ENCODE results near the gene LOC101059915.
"Not testable (repeated sequence)": the region's sequence is repeated elsewhere in the genome, so short reads cannot be mapped to it uniquely, and the experiment has no call there.

Gene LOC101059915

GRCh38 chrX:71679575-71680207, 12.3 kb downstream of the LOC101059915 start:
- Histone ChIP-seq H3K4me2 (replicated peaks; ENCODE audit: extremely low read depth, low read length, poor library complexity, severe bottlenecking) (no peak overlapping the region), H3K79me2 (ENCODE audit: insufficient read depth, low read length) (no peaks in the 10 kb centered on the region), H3K9me3 (replicated peaks in 1 of 2; ENCODE audit: control insufficient read depth in 1 of 2, insufficient read depth in 1 of 2, low read length in 2 of 2) (no peaks in the 10 kb centered on the region), H3K27ac (ENCODE audit: low read depth in 1 of 2, low read length in 2 of 2) (no peak overlapping the region), H3K27me3 (ENCODE audit: control insufficient read depth in 2 of 2, insufficient read depth in 2 of 2, low read length in 2 of 2) (no peaks in the 10 kb centered on the region), H3K9ac (ENCODE audit: insufficient read depth, low read length, poor library complexity, severe bottlenecking) (no peak overlapping the region), H3K4me1 (ENCODE audit: control insufficient read depth in 1 of 2, insufficient read depth in 2 of 2, low read length in 2 of 2) (no peaks in the 10 kb centered on the region), H3K36me3 (replicated peaks in 1 of 2; ENCODE audit: control insufficient read depth in 1 of 2, insufficient read depth in 2 of 2, low read length in 2 of 2) (no peaks in the 10 kb centered on the region), H3K4me3 (replicated peaks in 1 of 3; ENCODE audit: low read depth in 2 of 3, low read length in 3 of 3) (no peak overlapping the region), H4K20me1 (ENCODE audit: insufficient read depth, low read length) (no peaks in the 10 kb centered on the region), H2AFZ (ENCODE audit: insufficient read depth, low read depth, low read length, poor library complexity, severe bottlenecking) (no peak overlapping the region)
- no peak for DNase-seq
- intact Hi-C loops (cut with micrococcal nuclease): no loop called here
- H3K4me1 Mint-ChIP-seq: no peaks in the 10 kb centered on the region
- no peaks in the 10 kb centered on the region for H3K36me3 Mint-ChIP-seq
- H3K27ac Mint-ChIP-seq: no peak overlapping the region
- H3K27me3 Mint-ChIP-seq (ENCODE audit: low read depth in 3 of 3): peaks cover 1 to 11% (median 1%) of the 10 kb centered on the region in 3 donors
- no peak overlapping the region for H3K4me3 Mint-ChIP-seq
- 100% methylated on average over 1 of the region's 4 CpGs for WGBS (ENCODE audit: insufficient coverage)
- TF ChIP-seq, protein P1, sequence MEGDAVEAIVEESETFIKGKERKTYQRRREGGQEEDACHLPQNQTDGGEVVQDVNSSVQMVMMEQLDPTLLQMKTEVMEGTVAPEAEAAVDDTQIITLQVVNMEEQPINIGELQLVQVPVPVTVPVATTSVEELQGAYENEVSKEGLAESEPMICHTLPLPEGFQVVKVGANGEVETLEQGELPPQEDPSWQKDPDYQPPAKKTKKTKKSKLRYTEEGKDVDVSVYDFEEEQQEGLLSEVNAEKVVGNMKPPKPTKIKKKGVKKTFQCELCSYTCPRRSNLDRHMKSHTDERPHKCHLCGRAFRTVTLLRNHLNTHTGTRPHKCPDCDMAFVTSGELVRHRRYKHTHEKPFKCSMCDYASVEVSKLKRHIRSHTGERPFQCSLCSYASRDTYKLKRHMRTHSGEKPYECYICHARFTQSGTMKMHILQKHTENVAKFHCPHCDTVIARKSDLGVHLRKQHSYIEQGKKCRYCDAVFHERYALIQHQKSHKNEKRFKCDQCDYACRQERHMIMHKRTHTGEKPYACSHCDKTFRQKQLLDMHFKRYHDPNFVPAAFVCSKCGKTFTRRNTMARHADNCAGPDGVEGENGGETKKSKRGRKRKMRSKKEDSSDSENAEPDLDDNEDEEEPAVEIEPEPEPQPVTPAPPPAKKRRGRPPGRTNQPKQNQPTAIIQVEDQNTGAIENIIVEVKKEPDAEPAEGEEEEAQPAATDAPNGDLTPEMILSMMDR (IDR thresholded peaks at IDR 0.05): no peak
- H3K9me3 Mint-ChIP-seq: peaks cover 0 to 13% (median 2%) of the 10 kb centered on the region in 7 donors

DNA sequence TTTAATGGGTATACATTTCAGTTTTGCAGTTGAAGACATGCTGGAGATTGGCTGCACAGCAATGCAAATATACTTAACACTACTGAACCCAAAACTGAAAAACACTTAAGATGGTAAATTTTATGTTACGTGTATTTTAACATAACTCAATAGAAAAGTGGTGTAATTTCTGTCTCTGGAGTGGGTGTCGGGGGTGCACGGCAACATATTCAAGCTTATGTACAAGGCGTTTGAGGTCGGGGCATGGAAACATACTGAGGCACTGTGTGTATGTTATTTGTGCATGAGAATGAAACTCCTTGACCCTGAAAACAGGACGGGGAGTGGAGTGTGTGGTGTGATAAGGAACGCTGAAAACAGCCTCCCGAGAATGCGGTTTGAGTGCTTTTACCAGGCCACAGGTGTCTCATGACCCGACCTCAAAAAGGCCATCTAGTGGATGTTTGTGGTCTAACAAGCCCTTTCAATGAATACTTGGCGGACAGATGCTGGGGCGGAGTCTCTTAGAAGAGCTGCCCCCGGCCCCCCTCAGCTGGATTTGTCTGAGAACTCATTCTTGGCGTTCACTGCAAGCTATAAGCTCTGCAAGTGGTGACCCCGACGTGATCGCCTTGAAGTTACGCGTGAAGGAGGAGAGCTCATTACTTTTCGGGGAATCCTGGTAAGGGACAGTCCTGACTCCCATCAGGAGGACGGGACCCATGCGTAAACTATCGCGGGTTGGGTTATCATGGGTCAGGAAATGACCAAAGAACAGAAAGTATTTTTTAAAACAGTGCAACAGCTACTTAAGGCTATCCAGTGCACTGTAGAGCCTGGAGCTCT, 29.5 kb downstream of the LOC101059915 start:
- H3K27me3 Mint-ChIP-seq (ENCODE audit: low read depth in 3 of 3); H4K20me1 ChIP-seq (ENCODE audit: insufficient read depth, low read length); intact Hi-C loops (cut with micrococcal nuclease); H3K79me2 ChIP-seq (ENCODE audit: insufficient read depth, low read length); H3K4me1 ChIP-seq (ENCODE audit: control insufficient read depth in 1 of 2, insufficient read depth in 2 of 2, low read length in 2 of 2); H3K4me1 Mint-ChIP-seq; H3K9me3 ChIP-seq (replicated peaks in 1 of 2; ENCODE audit: control insufficient read depth in 1 of 2, insufficient read depth in 1 of 2, low read length in 2 of 2); H3K4me2 ChIP-seq (replicated peaks; ENCODE audit: extremely low read depth, low read length, poor library complexity, severe bottlenecking); H2AFZ ChIP-seq (ENCODE audit: insufficient read depth, low read depth, low read length, poor library complexity, severe bottlenecking); H3K27me3 ChIP-seq (ENCODE audit: control insufficient read depth in 2 of 2, insufficient read depth in 2 of 2, low read length in 2 of 2); H3K36me3 Mint-ChIP-seq; H3K36me3 ChIP-seq (replicated peaks in 1 of 2; ENCODE audit: control insufficient read depth in 1 of 2, insufficient read depth in 2 of 2, low read length in 2 of 2); H3K9ac ChIP-seq (ENCODE audit: insufficient read depth, low read length, poor library complexity, severe bottlenecking); DNase-seq; H3K27ac ChIP-seq (ENCODE audit: low read depth in 1 of 2, low read length in 2 of 2); H3K4me3 ChIP-seq (replicated peaks in 1 of 3; ENCODE audit: low read depth in 2 of 3, low read length in 3 of 3); H3K4me3 Mint-ChIP-seq; H3K27ac Mint-ChIP-seq; H3K9me3 Mint-ChIP-seq: not testable (repeated sequence)
- no CpG with 5 or more reads among the region's 24 CpGs for WGBS (ENCODE audit: insufficient coverage)

DNA sequence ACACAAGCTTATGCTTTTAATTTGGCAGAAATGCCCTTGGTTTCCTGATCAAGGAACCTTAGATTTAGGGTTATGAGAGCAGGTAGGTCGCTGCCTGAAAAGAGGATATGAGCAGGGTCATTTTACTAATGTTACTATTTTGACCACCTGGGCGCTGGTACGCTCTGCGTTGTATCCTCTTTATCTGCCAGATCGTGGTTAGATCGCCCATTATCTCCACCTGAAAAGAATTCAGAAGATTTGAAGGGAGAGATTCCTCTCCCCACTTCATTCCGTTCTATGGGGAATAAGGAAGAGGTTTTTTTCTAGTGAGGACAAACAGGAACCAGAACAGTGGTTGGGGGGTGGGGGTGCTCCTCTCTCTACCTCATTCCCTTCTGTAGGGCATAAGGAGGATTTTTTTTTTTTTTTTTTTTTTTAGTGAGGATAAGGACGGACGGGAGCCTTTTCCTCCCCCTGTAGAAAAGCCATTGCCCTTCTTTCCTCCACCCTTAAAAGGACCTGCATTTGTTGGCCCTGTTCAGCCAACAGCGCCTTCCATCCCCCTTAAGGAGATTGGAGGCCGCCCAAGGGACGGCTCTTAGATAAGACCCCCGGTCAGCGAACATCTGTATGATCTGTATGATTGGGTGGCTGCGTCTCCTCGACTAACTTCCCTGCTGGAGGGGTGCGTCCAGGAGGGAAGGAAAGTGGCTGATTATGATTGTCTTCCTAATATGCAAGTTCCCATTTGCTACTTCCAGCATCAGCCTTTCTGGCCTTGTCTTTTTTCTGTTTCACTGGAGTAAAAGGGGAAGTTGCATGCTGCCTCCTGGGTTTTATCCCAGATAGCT, 30.3 kb downstream of the LOC101059915 start:
- H3K27me3 ChIP-seq (ENCODE audit: control insufficient read depth in 2 of 2, insufficient read depth in 2 of 2, low read length in 2 of 2); H3K36me3 ChIP-seq (replicated peaks in 1 of 2; ENCODE audit: control insufficient read depth in 1 of 2, insufficient read depth in 2 of 2, low read length in 2 of 2); H2AFZ ChIP-seq (ENCODE audit: insufficient read depth, low read depth, low read length, poor library complexity, severe bottlenecking); H4K20me1 ChIP-seq (ENCODE audit: insufficient read depth, low read length); H3K27me3 Mint-ChIP-seq (ENCODE audit: low read depth in 3 of 3); H3K27ac ChIP-seq (ENCODE audit: low read depth in 1 of 2, low read length in 2 of 2); H3K4me1 Mint-ChIP-seq; DNase-seq; H3K27ac Mint-ChIP-seq; H3K9ac ChIP-seq (ENCODE audit: insufficient read depth, low read length, poor library complexity, severe bottlenecking); H3K36me3 Mint-ChIP-seq; H3K4me3 Mint-ChIP-seq; H3K79me2 ChIP-seq (ENCODE audit: insufficient read depth, low read length); H3K9me3 Mint-ChIP-seq; H3K4me3 ChIP-seq (replicated peaks in 1 of 3; ENCODE audit: low read depth in 2 of 3, low read length in 3 of 3); H3K9me3 ChIP-seq (replicated peaks in 1 of 2; ENCODE audit: control insufficient read depth in 1 of 2, insufficient read depth in 1 of 2, low read length in 2 of 2); H3K4me2 ChIP-seq (replicated peaks; ENCODE audit: extremely low read depth, low read length, poor library complexity, severe bottlenecking); H3K4me1 ChIP-seq (ENCODE audit: control insufficient read depth in 1 of 2, insufficient read depth in 2 of 2, low read length in 2 of 2); intact Hi-C loops (cut with micrococcal nuclease): not testable (repeated sequence)
- WGBS (ENCODE audit: insufficient coverage): no CpG with 5 or more reads among the region's 17 CpGs
